CD4-positive, alpha-beta T cell treated with Interleukin-6 for 4 hours (primary cell): Measurements from ENCODE around the gene CSTPP1.
A peak's percentile ranks its signal among the peaks of the same experiment; 100 is the strongest.

ENCODE experiments used
- DNase-seq: peaks from one replicate; pipeline ENCODE4 v3.0.0-alpha.2; 2020; ENCODE audit warnings: mixed read lengths

CSTPP1 gene

GRCh38 chr11:47164321-47164720 is 227.8 kb downstream of the CSTPP1 start:
- DNase-seq = no peak

GRCh38 chr11:47165253-47165840 is 228.8 kb downstream of the CSTPP1 start:
- no peak for DNase-seq

GRCh38 chr11:47166368-47166767 is 229.8 kb downstream of the CSTPP1 start:
- no peak for DNase-seq

GRCh38 chr11:47171061-47171838 is 234.7 kb downstream of the CSTPP1 start:
- no peak for DNase-seq

GRCh38 chr11:47171856-47172255 is 235.3 kb downstream of the CSTPP1 start:
- DNase-seq = no peak

- DNase-seq = no peak
These were observed 236.3 kb downstream of the CSTPP1 start for GRCh38 chr11:47172740-47173336.

- DNase-seq = no peak
These were observed 239.3 kb downstream of the CSTPP1 start for GRCh38 chr11:47175746-47176327.

- DNase-seq = peak; percentile 97
These were observed 240.0 kb downstream of the CSTPP1 start, which contains the start of gene ARFGAP2 for GRCh38 chr11:47176328-47177228. Gene ARFGAP2 (minus strand): TSS chr11:47176879. CDS start chr11:47176853, 26 bp downstream.

GRCh38 chr11:47177229-47177845 is 240.8 kb downstream of the CSTPP1 start:
- DNase-seq = peak; percentile 77

GRCh38 chr11:47177846-47178245 is 241.3 kb downstream of the CSTPP1 start:
- DNase-seq = no peak

- DNase-seq = no peak
These were observed 241.8 kb downstream of the CSTPP1 start for GRCh38 chr11:47178316-47178715.

GRCh38 chr11:47178737-47179654 is 242.4 kb downstream of the CSTPP1 start:
- DNase-seq = no peak

GRCh38 chr11:47179655-47179991 is 243.1 kb downstream of the CSTPP1 start:
- peak; percentile 50 for DNase-seq

- no peak for DNase-seq
These were observed 243.6 kb downstream of the CSTPP1 start for GRCh38 chr11:47180006-47180787.

GRCh38 chr11:47181271-47181670 is 244.7 kb downstream of the CSTPP1 start:
- no peak for DNase-seq

- DNase-seq = no peak
These were observed 245.8 kb downstream of the CSTPP1 start for GRCh38 chr11:47182380-47182779.

GRCh38 chr11:47183031-47183856 is 246.7 kb downstream of the CSTPP1 start:
- no peak for DNase-seq

GRCh38 chr11:47183969-47184368 is 247.4 kb downstream of the CSTPP1 start:
- no peak for DNase-seq

GRCh38 chr11:47184711-47185304 is 248.2 kb downstream of the CSTPP1 start:
- DNase-seq = no peak
